Measurements from ENCODE around the gene MPZL3. TPM values are rescaled to one million over a fixed set of nuclear protein-coding genes. Genes with fewer than 3 reads are reported as not detected.

MPZL3 gene
- total RNA-seq, 1 experiment from 2014 or later = 8.7 TPM

GRCh38 chr11:118264569-118265465 lies 12.7 kb upstream of the MPZL3 start:
- H3K27ac ChIP-seq (ENCODE audit: low read depth, low read length) = peak overlapping the region; percentile 66
- no peak for ATAC-seq

GRCh38 chr11:118263695-118264568 lies 11.8 kb upstream of the MPZL3 start, which contains the start of gene MPZL2:
TSS of gene MPZL2 (minus strand) at chr11:118264297. CDS start at chr11:118264153, 144 bp downstream.
- DNase-seq (ENCODE audit: low read depth, low spot score) = peak; percentile 65

More at GRCh38 chr11:118264569-118265465, 12.7 kb upstream of the MPZL3 start:
- Histone ChIP-seq H3K4me1 (ENCODE audit: control insufficient read depth in 1 of 2, insufficient read depth in 2 of 2, low read length in 2 of 2) (peaks cover 14 to 33% of the 10 kb centered on the region in 2 experiments; a peak in 3 of 4 replicates), H3K36me3 (ENCODE audit: control insufficient read depth in 1 of 2, insufficient read depth in 2 of 2, low read length in 2 of 2) (no peaks in the 10 kb centered on the region; a peak in 1 of 4 replicates), H3K9me3 (ENCODE audit: control insufficient read depth in 1 of 2, insufficient read depth in 1 of 2, low read depth in 1 of 2, low read length in 2 of 2) (no peaks in the 10 kb centered on the region), H3K4me3 (replicated peaks in 1 of 2; ENCODE audit: low read depth in 1 of 2, low read length in 2 of 2) (peak overlapping the region; percentile 59 to 64), H3K27me3 (ENCODE audit: insufficient read depth, low read length) (no peaks in the 10 kb centered on the region), H4K20me1 (ENCODE audit: insufficient read depth) (no peaks in the 10 kb centered on the region), H3K9ac (ENCODE audit: low read length) (peak overlapping the region; percentile 64), H3K4me2 (ENCODE audit: low read length) (peak overlapping the region; percentile 74), H3K9me2 (ENCODE audit: insufficient read depth) (no peaks in the 10 kb centered on the region), H2AFZ (ENCODE audit: low read depth, low read length, poor library complexity, severe bottlenecking) (peak overlapping the region; percentile 59), H3K79me2 (ENCODE audit: insufficient read depth, low read length) (no peaks in the 10 kb centered on the region)
- CTCF ChIA-PET = interaction anchor here (1.1 to 1.6 kb wide), 3 partner anchors 31 to 108 kb away, joined by 3 to 5 read pairs (median 4); no protein-coding TSS in a partner anchor
- BruUV-seq (replicated peaks) = no TSS peak
- RAD21 ChIA-PET (ENCODE audit: low non-redundant PET in 1 of 2, low total read pairs in 2 of 2, uncharacterized antibody in 2 of 2, unreplicated experiment in 2 of 2) = interaction anchor here in 1 of 2 experiments (1.0 kb wide), 1 partner anchor 27 kb away, joined by 4 read pairs; no protein-coding TSS in a partner anchor
- POLR2A ChIA-PET = interaction anchor here (1.1 to 2.3 kb wide), 4 partner anchors 10 to 13 kb away, joined by 3 to 10 read pairs (median 7); partner anchors contain the start of gene MPZL3
- TF ChIP-seq POLR2A (IDR thresholded peaks at IDR 0.05; ENCODE audit: borderline replicate concordance, extremely low read depth, insufficient read depth, insufficient read length) (no peak), ZNF274 (IDR thresholded peaks at IDR 0.05; ENCODE audit: low read depth, low read length) (no peak), YY1 (IDR thresholded peaks at IDR 0.05; ENCODE audit: extremely low read depth, insufficient replicate concordance, low read depth, low read length) (no peak), CBX3 (IDR thresholded peaks at IDR 0.05; ENCODE audit: low read depth) (no peak)
- intact Hi-C loops (cut with micrococcal nuclease) = no loop called here
- no peak for DNase-seq (ENCODE audit: low read depth, low spot score)

More at GRCh38 chr11:118263695-118264568, 11.8 kb upstream of the MPZL3 start, which contains the start of gene MPZL2:
- no peaks in the 10 kb centered on the region for H4K20me1 ChIP-seq (ENCODE audit: insufficient read depth)
- H3K79me2 ChIP-seq (ENCODE audit: insufficient read depth, low read length) = no peaks in the 10 kb centered on the region
- H3K9me3 ChIP-seq (ENCODE audit: control insufficient read depth in 1 of 2, insufficient read depth in 1 of 2, low read depth in 1 of 2, low read length in 2 of 2) = no peaks in the 10 kb centered on the region
- H3K27me3 ChIP-seq (ENCODE audit: insufficient read depth, low read length) = no peaks in the 10 kb centered on the region
- peaks cover 14 to 33% of the 10 kb centered on the region in 2 experiments; a peak in 3 of 4 replicates for H3K4me1 ChIP-seq (ENCODE audit: control insufficient read depth in 1 of 2, insufficient read depth in 2 of 2, low read length in 2 of 2)
- H2AFZ ChIP-seq (ENCODE audit: low read depth, low read length, poor library complexity, severe bottlenecking) = peak within 1 kb of the TSS; percentile 59
- TSS peak; percentile 69 for BruUV-seq (replicated peaks)
- ChIA-PET CTCF (interaction anchor here (0.6 to 0.9 kb wide), 2 partner anchors 14 to 41 kb away, joined by 3 to 4 read pairs; no protein-coding TSS in a partner anchor), POLR2A (interaction anchor here (0.5 to 2.3 kb wide), 5 partner anchors 9 to 343 kb away, joined by 3 to 10 read pairs (median 6); partner anchors contain the start of genes MPZL3 and PHLDB1), RAD21 (ENCODE audit: low non-redundant PET in 1 of 2, low total read pairs in 2 of 2, uncharacterized antibody in 2 of 2, unreplicated experiment in 2 of 2) (interaction anchor here in 1 of 2 experiments (1.0 kb wide), 1 partner anchor 28 kb away, joined by 4 read pairs; no protein-coding TSS in a partner anchor)
- peak within 1 kb of the TSS; percentile 74 for H3K4me2 ChIP-seq (ENCODE audit: low read length)
- H3K4me3 ChIP-seq (replicated peaks in 1 of 2; ENCODE audit: low read depth in 1 of 2, low read length in 2 of 2) = peak within 1 kb of the TSS; percentile 59 to 64
- peaks cover 0 to 2% of the 10 kb centered on the region in 2 experiments; a peak in 1 of 4 replicates for H3K36me3 ChIP-seq (ENCODE audit: control insufficient read depth in 1 of 2, insufficient read depth in 2 of 2, low read length in 2 of 2)
- intact Hi-C loops (cut with micrococcal nuclease) = no loop called here
- peak within 1 kb of the TSS; percentile 66 for H3K27ac ChIP-seq (ENCODE audit: low read depth, low read length)
- peak; percentile 94 for ATAC-seq
- peak; percentile 16; the same call in 1 of the 2 replicates for TF ChIP-seq CBX3 (IDR thresholded peaks at IDR 0.05; ENCODE audit: low read depth)
- TF ChIP-seq MAX (IDR thresholded peaks at IDR 0.05) = peak; percentile 71
- TF ChIP-seq POLR2AphosphoS5 (IDR thresholded peaks at IDR 0.05; ENCODE audit: low read depth, low read length) = peak; percentile 91
- peak; percentile 50; the same call in 1 of the 2 replicates for TF ChIP-seq JUND (IDR thresholded peaks at IDR 0.05)
- no peak; a peak in 1 of 6 replicates for TF ChIP-seq CTCF (IDR thresholded peaks at IDR 0.05 in 2 of 3, conservative IDR thresholded peaks at IDR 0.05 in 1 of 3; ENCODE audit: borderline replicate concordance in 1 of 3, insufficient read depth in 1 of 3, low read depth in 2 of 3, low read length in 2 of 3)
- peak; percentile 29; the same call in 1 of the 2 replicates for TF ChIP-seq RAD21 (IDR thresholded peaks at IDR 0.05; ENCODE audit: low read depth)
- TF ChIP-seq SIN3A (IDR thresholded peaks at IDR 0.05; ENCODE audit: low read depth) = peak; percentile 35; the same call in 1 of the 2 replicates
- TF ChIP-seq CEBPB (IDR thresholded peaks at IDR 0.05; ENCODE audit: low read depth) = no peak
- peak; percentile 42; the same call in 1 of the 2 replicates for TF ChIP-seq SP1 (IDR thresholded peaks at IDR 0.05; ENCODE audit: low read depth)
- no peak for TF ChIP-seq ELF1 (IDR thresholded peaks at IDR 0.05; ENCODE audit: borderline replicate concordance, low read depth)
- peak within 1 kb of the TSS; percentile 64 for H3K9ac ChIP-seq (ENCODE audit: low read length)
- no peaks in the 10 kb centered on the region for H3K9me2 ChIP-seq (ENCODE audit: insufficient read depth)
